ENCODE measurements around the gene GLO1. TPM values are rescaled to one million over a fixed set of nuclear protein-coding genes. Genes with fewer than 3 reads are reported as not detected.

Gene GLO1
- polyA plus RNA-seq, 3 donors: 11.4 to 68.6 (median 62.6) TPM

DNA sequence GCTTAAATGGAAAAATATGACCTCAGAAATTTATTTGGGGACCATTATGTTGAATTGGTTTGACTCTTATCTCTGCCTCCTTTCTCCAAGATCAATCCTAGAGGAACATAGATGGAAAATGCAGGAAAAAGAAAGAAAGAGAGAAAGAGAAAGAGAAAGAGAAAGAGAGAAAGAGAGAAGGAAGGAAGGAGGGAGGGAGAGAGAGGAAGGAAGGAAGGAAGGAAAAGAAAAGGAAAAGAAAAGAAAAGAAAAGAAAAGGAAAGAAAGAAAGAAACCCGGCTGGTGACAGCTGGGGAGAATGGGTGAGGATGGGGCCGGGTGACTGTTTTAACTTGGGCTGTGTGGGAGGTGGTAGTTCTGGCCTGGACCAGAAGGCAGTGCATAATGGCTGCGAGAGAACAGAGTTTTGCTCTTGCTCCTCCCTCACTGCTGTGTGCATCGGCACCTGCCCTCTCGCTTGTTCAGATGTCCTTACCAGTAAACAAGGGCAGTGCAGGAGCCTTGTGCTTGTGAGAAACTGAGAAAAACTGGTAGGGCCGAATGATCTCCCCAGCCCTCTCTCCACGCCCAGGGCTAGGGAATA is 24.7 kb downstream of the GLO1 start:
- H3K9me3 ChIP-seq (replicated peaks in 1 of 2; ENCODE audit: control insufficient read depth in 1 of 2, insufficient read depth in 1 of 2, low read length in 2 of 2): peaks cover 0 to 2% of the 10 kb centered on the region in 2 donors
- peaks cover 0 to 6% (median 0%) of the 10 kb centered on the region in 7 donors for H3K9me3 Mint-ChIP-seq
- no peaks in the 10 kb centered on the region for H4K20me1 ChIP-seq (ENCODE audit: insufficient read depth, low read length)
- H2AFZ ChIP-seq (ENCODE audit: insufficient read depth, low read depth, low read length, poor library complexity, severe bottlenecking): no peak overlapping the region
- H3K27ac Mint-ChIP-seq: peak overlapping the region in 4 of 7 donors; percentile 1 to 25 (median 19)
- H3K4me1 Mint-ChIP-seq: peaks cover 35% of the 10 kb centered on the region
- no peak overlapping the region for H3K27ac ChIP-seq (ENCODE audit: low read depth in 1 of 2, low read length in 2 of 2)
- no peak overlapping the region for H3K9ac ChIP-seq (ENCODE audit: insufficient read depth, low read length, poor library complexity, severe bottlenecking)
- no peaks in the 10 kb centered on the region for H3K79me2 ChIP-seq (ENCODE audit: insufficient read depth, low read length)
- peaks cover 39 to 44% of the 10 kb centered on the region in 2 donors for H3K36me3 Mint-ChIP-seq
- H3K27me3 Mint-ChIP-seq (ENCODE audit: low read depth in 3 of 3): peaks cover 0 to 1% (median 1%) of the 10 kb centered on the region in 3 donors
- WGBS (ENCODE audit: insufficient coverage): 90% methylated on average over 4 of the region's 7 CpGs
- no peak overlapping the region for H3K4me2 ChIP-seq (replicated peaks; ENCODE audit: extremely low read depth, low read length, poor library complexity, severe bottlenecking)
- no peaks in the 10 kb centered on the region for H3K27me3 ChIP-seq (ENCODE audit: control insufficient read depth in 2 of 2, insufficient read depth in 2 of 2, low read length in 2 of 2)
- peaks cover 3 to 24% of the 10 kb centered on the region in 2 donors for H3K36me3 ChIP-seq (replicated peaks in 1 of 2; ENCODE audit: control insufficient read depth in 1 of 2, insufficient read depth in 2 of 2, low read length in 2 of 2)
- intact Hi-C loops (cut with micrococcal nuclease): no loop called here
- H3K4me3 Mint-ChIP-seq: no peak overlapping the region
- H3K4me1 ChIP-seq (ENCODE audit: control insufficient read depth in 1 of 2, insufficient read depth in 2 of 2, low read length in 2 of 2): peaks cover 10 to 16% of the 10 kb centered on the region in 2 donors
- H3K4me3 ChIP-seq (replicated peaks in 1 of 3; ENCODE audit: low read depth in 2 of 3, low read length in 3 of 3): no peak overlapping the region
- DNase-seq: no peak
- TF ChIP-seq, protein P1, sequence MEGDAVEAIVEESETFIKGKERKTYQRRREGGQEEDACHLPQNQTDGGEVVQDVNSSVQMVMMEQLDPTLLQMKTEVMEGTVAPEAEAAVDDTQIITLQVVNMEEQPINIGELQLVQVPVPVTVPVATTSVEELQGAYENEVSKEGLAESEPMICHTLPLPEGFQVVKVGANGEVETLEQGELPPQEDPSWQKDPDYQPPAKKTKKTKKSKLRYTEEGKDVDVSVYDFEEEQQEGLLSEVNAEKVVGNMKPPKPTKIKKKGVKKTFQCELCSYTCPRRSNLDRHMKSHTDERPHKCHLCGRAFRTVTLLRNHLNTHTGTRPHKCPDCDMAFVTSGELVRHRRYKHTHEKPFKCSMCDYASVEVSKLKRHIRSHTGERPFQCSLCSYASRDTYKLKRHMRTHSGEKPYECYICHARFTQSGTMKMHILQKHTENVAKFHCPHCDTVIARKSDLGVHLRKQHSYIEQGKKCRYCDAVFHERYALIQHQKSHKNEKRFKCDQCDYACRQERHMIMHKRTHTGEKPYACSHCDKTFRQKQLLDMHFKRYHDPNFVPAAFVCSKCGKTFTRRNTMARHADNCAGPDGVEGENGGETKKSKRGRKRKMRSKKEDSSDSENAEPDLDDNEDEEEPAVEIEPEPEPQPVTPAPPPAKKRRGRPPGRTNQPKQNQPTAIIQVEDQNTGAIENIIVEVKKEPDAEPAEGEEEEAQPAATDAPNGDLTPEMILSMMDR (IDR thresholded peaks at IDR 0.05): no peak

DNA sequence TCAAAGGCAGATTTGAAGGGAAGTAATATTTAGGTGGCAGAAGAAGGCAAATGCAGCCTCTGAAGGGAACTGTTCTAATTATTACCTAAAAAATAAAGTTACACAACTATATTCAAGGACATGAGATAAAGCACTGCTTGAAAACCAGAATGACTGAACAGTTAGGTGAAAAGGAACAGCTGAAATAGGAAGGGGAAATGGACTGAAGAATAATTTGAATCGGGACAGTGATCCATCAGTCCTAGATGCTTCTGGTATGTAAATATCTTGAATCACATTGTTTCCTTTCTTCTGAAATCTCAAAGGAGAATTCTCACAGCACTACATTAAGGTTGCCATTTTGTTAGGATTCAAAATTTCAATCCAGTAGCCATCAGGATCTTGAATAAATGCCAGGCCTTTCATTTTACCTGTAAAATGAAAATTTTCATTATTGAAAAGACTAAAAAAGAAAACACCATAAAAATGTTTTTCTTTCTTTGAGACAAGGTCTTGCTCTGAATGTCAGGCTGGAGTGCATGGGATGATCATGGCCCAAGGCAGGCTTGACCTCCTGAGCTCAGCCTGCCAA is 25.9 kb downstream of the GLO1 start:
- no peak overlapping the region for H3K4me2 ChIP-seq (replicated peaks; ENCODE audit: extremely low read depth, low read length, poor library complexity, severe bottlenecking)

More for the DNA sequence above, 25.9 kb downstream of the GLO1 start:
- Histone ChIP-seq H3K9ac (ENCODE audit: insufficient read depth, low read length, poor library complexity, severe bottlenecking) (no peak overlapping the region), H4K20me1 (ENCODE audit: insufficient read depth, low read length) (no peaks in the 10 kb centered on the region), H3K27ac (ENCODE audit: low read depth in 1 of 2, low read length in 2 of 2) (peak overlapping the region in 1 of 2 donors; percentile 18), H3K9me3 (replicated peaks in 1 of 2; ENCODE audit: control insufficient read depth in 1 of 2, insufficient read depth in 1 of 2, low read length in 2 of 2) (peaks cover 0 to 2% of the 10 kb centered on the region in 2 donors), H2AFZ (ENCODE audit: insufficient read depth, low read depth, low read length, poor library complexity, severe bottlenecking) (no peak overlapping the region), H3K4me3 (replicated peaks in 1 of 3; ENCODE audit: low read depth in 2 of 3, low read length in 3 of 3) (no peak overlapping the region), H3K4me1 (ENCODE audit: control insufficient read depth in 1 of 2, insufficient read depth in 2 of 2, low read length in 2 of 2) (peaks cover 11 to 17% of the 10 kb centered on the region in 2 donors), H3K79me2 (ENCODE audit: insufficient read depth, low read length) (no peaks in the 10 kb centered on the region), H3K36me3 (replicated peaks in 1 of 2; ENCODE audit: control insufficient read depth in 1 of 2, insufficient read depth in 2 of 2, low read length in 2 of 2) (peaks cover 0 to 18% of the 10 kb centered on the region in 2 donors), H3K27me3 (ENCODE audit: control insufficient read depth in 2 of 2, insufficient read depth in 2 of 2, low read length in 2 of 2) (no peaks in the 10 kb centered on the region)
- peaks cover 35% of the 10 kb centered on the region for H3K4me1 Mint-ChIP-seq
- TF ChIP-seq, protein P1 (IDR thresholded peaks at IDR 0.05): no peak
- no peak overlapping the region for H3K4me3 Mint-ChIP-seq
- intact Hi-C loops (cut with micrococcal nuclease): no loop called here
- WGBS (ENCODE audit: insufficient coverage): no CpG with 5 or more reads among the region's 1 CpG
- H3K36me3 Mint-ChIP-seq: peaks cover 34 to 43% of the 10 kb centered on the region in 2 donors
- peaks cover 0 to 6% (median 0%) of the 10 kb centered on the region in 7 donors for H3K9me3 Mint-ChIP-seq
- peaks cover 0 to 1% (median 1%) of the 10 kb centered on the region in 3 donors for H3K27me3 Mint-ChIP-seq (ENCODE audit: low read depth in 3 of 3)
- peak overlapping the region in 3 of 7 donors; percentile 11 to 43 (median 35) for H3K27ac Mint-ChIP-seq
- DNase-seq: peak in 1 of 3 donors; percentile 5

All from CD14-positive monocyte (primary cell).